ENCODE data around the gene NDUFS4. TPM values are rescaled to one million over a fixed set of nuclear protein-coding genes. Genes with fewer than 3 reads are reported as not detected.

The NDUFS4 gene
- total RNA-seq, 2 donors from 2014 or later: 29.8 to 39.6 TPM

GRCh38 chr5:53557386-53557785 is 3.1 kb upstream of the NDUFS4 start:
- Histone ChIP-seq H3K27me3 (no peaks in the 10 kb centered on the region), H3K4me1 (peaks cover 17% of the 10 kb centered on the region), H3K4me3 (no peak overlapping the region), H3K27ac (no peak overlapping the region), H3K9me3 (no peaks in the 10 kb centered on the region), H3K36me3 (replicated peaks in 1 of 2; ENCODE audit: insufficient read depth in 1 of 2, low read depth in 2 of 2) (no peaks in the 10 kb centered on the region)
- intact Hi-C loops (cut with DNase I): no loop called here
- TF ChIP-seq POLR2A (IDR thresholded peaks at IDR 0.05) (no peak), CTCF (IDR thresholded peaks at IDR 0.05) (no peak)
- ATAC-seq: no peak
- no peak for DNase-seq
- 74 to 85% methylated on average over 2 of the region's 2 CpGs for WGBS, 2 donors

GRCh38 chr5:53558966-53559365 is 1.5 kb upstream of the NDUFS4 start:
- Histone ChIP-seq H3K27ac (no peak overlapping the region), H3K9me3 (no peaks in the 10 kb centered on the region), H3K4me1 (peaks cover 22% of the 10 kb centered on the region), H3K4me3 (no peak overlapping the region), H3K36me3 (replicated peaks in 1 of 2; ENCODE audit: insufficient read depth in 1 of 2, low read depth in 2 of 2) (no peaks in the 10 kb centered on the region), H3K27me3 (no peaks in the 10 kb centered on the region)
- ATAC-seq (no peak), DNase-seq (no peak)
- TF ChIP-seq POLR2A (IDR thresholded peaks at IDR 0.05): no peak
- TF ChIP-seq CTCF (IDR thresholded peaks at IDR 0.05): no peak
- intact Hi-C loops (cut with DNase I): no loop called here

- TF ChIP-seq POLR2A (IDR thresholded peaks at IDR 0.05) (no peak), CTCF (IDR thresholded peaks at IDR 0.05) (no peak)
- peak overlapping the region in 3 of 4 donors; percentile 86 to 89 (median 87) for H3K27ac ChIP-seq
- H3K9me3 ChIP-seq: no peaks in the 10 kb centered on the region
- ATAC-seq (no peak), DNase-seq (no peak)
- no peaks in the 10 kb centered on the region for H3K36me3 ChIP-seq (replicated peaks in 1 of 2; ENCODE audit: insufficient read depth in 1 of 2, low read depth in 2 of 2)
- intact Hi-C loops (cut with DNase I): no loop called here
- H3K27me3 ChIP-seq: no peaks in the 10 kb centered on the region
- peaks cover 29% of the 10 kb centered on the region for H3K4me1 ChIP-seq
- WGBS, 2 donors: 8 to 10% methylated on average over 5 of the region's 5 CpGs
- H3K4me3 ChIP-seq: peak overlapping the region; percentile 85 to 94
Observed at GRCh38 chr5:53560028-53560427, 411 bp upstream of the NDUFS4 start.

GRCh38 chr5:53568401-53568800 is 8.0 kb downstream of the NDUFS4 start:
- intact Hi-C loops (cut with DNase I): no loop called here
- DNase-seq (no peak), ATAC-seq (no peak)
- H3K27me3 ChIP-seq: no peaks in the 10 kb centered on the region
- no peak overlapping the region for H3K4me3 ChIP-seq
- no peak for TF ChIP-seq CTCF (IDR thresholded peaks at IDR 0.05)
- no peak for TF ChIP-seq POLR2A (IDR thresholded peaks at IDR 0.05)
- no peaks in the 10 kb centered on the region for H3K36me3 ChIP-seq (replicated peaks in 1 of 2; ENCODE audit: insufficient read depth in 1 of 2, low read depth in 2 of 2)
- H3K4me1 ChIP-seq: peaks cover 18% of the 10 kb centered on the region
- no peak overlapping the region for H3K27ac ChIP-seq
- no peaks in the 10 kb centered on the region for H3K9me3 ChIP-seq

- intact Hi-C loops (cut with DNase I): no loop called here
- 55 to 67% methylated on average over 1 of the region's 1 CpG for WGBS, 2 donors
- no peak for TF ChIP-seq POLR2A (IDR thresholded peaks at IDR 0.05)
- TF ChIP-seq CTCF (IDR thresholded peaks at IDR 0.05): no peak
- Histone ChIP-seq H3K4me3 (no peak overlapping the region), H3K27me3 (no peaks in the 10 kb centered on the region), H3K36me3 (replicated peaks in 1 of 2; ENCODE audit: insufficient read depth in 1 of 2, low read depth in 2 of 2) (no peaks in the 10 kb centered on the region), H3K27ac (no peak overlapping the region), H3K4me1 (peaks cover 13% of the 10 kb centered on the region), H3K9me3 (no peaks in the 10 kb centered on the region)
- no peak for ATAC-seq
- no peak for DNase-seq
Observed at GRCh38 chr5:53568871-53569270, 8.4 kb downstream of the NDUFS4 start.
